ENCODE measurements around the gene MYO7B.

Gene MYO7B

DNA sequence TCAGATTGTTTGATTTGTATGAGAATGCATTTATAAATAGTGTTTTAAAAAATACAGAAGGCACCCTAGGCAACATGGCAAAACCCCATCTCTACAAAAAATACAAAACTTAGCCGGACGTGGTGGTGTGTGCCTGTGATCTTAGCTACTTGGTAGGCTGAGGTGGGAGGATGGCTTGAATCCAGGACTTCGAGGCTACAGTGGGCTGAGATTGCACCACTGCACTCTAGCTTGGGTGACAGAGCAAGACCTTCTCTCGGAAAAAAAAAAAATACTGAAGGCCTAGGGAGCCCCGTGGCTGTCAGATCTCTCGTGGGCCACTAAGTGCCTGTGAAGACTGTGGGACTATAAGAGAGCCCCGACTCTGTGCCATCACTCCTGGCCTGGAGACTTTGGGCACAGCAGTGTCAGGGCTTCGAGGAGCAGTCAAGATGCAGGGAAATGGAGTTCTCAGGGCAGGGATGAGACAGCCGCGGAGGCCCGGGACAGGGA lies 40.5 kb downstream of the MYO7B start:
- FAIRE-seq = no peak

DNA sequence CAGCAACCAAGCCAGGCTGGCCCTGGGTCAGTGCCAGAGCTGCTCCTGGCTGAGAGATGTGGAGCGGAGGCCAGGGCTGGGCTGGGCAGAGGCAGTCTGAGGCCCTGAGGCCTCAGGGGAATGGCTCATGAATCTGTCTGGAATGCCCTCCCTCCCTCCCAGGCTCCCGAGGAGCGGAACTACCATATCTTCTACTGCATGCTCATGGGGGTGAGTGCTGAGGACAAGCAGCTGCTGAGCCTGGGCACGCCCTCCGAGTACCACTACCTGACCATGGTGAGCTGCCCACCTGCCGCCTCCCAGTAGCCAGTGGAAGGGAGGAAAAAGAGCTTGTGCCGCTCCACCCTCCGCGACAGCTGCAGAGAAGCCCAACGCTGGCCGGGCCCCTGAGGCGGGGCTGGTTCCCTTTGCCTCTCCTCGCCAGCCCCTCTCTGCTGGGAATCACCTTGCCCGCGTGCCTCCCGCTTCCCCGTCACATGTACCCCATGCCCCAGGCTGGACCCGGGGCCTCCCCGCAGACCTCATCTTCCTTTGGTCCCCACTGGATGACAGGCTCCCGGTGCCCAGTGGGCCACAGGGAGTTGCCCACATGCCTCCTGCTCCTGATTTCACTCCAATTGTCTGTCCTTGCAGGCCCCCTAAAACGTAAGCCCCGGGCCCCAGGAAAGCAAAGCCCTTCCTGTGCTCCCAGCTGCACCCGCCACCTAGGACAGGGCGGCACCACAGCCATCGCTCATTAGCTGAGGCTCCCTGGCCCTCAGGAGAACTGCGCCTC lies 41.1 kb downstream of the MYO7B start:
- no peak for FAIRE-seq

DNA sequence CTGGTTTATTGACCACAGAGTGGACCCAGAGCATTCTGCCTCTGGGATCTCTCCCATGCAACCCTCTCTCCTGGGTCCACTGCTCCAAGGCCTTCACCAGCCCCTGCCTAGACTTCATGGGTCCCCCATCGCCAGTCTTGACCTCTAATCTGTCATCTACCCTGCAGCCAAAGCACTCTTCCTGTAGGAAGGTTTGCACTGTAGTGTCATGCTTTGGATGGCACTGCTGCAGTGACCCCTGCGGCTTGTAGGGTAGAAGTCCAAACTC lies 41.7 kb downstream of the MYO7B start:
- FAIRE-seq = no peak

GRCh38 chr2:127577503-127577902 lies 42.0 kb downstream of the MYO7B start:
- FAIRE-seq = no peak

DNA sequence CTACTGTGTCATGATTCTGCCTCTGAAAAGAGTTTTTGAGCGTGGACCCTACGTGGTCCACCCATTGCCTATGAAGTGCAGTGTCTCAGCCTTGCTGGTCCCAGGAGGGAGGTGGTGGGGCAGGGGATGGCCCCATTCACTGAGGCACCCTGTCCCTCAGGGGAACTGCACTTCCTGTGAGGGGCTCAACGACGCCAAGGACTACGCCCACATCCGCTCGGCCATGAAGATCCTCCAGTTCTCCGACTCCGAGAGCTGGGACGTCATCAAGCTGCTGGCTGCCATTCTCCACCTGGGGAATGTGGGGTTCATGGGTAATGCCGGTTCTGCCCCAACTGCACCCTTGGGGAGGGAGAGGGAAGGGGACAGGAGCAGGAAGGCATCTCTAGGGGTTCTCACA lies 42.5 kb downstream of the MYO7B start:
- no peak for FAIRE-seq

DNA sequence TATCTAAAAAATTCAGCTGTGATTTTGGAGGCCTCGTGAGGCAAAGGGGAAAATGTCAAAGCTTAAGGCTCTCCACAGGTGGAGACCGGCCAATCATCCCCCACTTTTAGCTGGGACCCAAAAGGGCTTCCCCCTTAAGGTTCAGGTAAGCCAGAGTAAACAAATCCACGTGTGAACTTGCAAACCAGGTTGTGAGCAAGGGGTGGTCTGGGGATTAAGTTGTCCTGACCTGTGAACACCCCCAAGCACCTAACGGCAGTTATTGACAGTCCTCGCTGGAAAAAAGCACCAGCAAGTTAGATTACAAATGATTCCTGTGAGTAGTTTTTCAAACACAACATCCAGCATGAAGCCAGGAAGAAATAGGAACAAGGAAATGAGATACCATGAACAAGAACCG lies 42.9 kb downstream of the MYO7B start:
- FAIRE-seq = no peak

- FAIRE-seq = no peak
These were observed 43.7 kb downstream of the MYO7B start for GRCh38 chr2:127579231-127579630.

DNA sequence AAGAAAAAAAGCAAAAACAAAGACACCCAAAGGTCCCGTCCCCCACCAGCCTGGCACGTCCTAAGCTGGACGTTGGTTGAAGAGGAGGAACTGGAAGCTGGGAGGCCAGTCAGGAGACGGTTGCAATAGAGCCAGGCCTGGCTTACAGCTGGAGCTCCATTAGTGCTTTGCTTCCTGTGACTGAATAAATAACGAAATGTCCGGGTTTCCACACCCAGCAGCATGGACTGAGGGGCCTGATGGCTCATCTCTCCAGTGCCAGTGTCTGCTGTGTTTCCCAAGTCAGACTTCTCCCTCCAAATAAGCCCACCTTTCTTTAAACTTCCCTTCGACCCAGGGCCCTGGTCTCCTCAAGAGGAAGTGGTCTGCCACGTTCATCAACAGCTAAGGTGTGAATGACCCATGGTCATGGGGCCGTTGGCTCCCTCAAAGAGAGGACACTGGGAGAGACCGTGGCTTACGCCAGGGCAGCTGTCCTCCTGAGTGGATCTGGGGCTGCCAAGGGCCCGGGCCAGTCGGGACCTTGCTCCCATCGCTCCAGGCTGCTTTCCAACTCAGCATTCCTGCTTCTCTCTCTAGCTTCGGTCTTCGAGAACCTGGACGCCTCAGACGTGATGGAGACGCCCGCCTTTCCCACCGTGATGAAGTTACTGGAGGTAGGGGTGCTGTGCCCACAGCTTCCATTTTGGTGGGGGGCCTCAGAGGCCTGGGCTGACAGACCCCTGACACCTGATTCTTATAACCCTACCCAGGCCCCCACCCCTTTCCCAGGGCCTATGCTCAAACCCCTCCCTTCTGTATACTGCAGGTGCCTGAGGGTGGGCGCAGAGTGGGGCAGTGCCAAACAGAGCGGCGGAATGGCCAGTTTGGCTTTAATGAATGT lies 44.9 kb downstream of the MYO7B start:
- no peak for FAIRE-seq

- no peak for FAIRE-seq
These were observed 45.5 kb downstream of the MYO7B start for GRCh38 chr2:127581050-127581345.

- FAIRE-seq = no peak
These were observed 46.3 kb downstream of the MYO7B start for GRCh38 chr2:127581516-127582490.

DNA sequence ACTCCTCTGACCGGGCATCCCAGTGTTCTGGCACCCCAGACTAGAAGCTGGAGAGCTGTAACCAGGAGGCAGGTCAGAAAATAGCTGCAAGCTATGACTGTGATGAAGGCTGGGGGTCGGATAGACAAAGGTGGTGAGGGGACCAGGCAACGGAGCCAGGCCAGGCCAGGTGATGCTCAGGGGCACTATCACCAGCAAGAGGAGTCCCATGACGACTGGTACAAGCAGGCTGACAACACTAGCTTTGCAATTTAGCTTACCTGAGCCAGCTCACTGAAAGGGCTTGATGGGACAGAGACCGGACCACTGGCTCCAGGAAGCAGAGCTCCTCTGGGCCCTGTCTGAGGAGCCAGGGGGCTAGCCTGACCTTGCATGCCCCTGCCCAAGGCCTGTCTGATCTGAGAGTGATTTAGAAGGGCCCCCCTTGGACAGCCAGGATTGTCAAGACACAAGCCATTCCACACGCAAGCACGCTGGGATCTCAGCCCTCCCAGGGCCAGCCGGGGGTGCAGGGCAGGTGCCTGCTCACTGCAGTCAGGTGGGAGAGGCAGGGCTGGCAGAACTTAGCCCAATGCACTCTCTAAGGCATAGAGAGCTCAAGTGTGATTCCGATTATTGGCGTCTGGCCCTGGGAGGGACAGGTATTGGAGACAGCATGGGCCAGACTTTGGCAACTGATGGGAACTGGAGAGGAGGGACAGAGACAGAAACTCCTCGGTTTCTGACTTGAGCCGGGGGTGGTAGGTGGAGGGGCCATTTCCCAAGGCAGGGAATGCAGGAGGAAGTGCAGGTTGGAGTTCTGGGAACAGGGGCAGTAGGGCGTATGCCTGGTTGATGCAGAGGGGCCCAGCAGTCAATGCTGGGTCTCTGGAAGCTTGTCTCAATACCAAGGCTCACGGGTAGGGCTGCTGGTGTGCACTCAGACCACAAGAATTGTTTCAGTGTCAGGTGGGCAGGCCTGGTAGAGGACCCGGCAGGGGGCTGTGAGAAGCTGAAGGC lies 47.7 kb downstream of the MYO7B start:
- no peak for FAIRE-seq

GRCh38 chr2:127584047-127584446 lies 48.6 kb downstream of the MYO7B start:
- FAIRE-seq = no peak

GRCh38 chr2:127584516-127585033 lies 49.1 kb downstream of the MYO7B start:
- no peak for FAIRE-seq

GRCh38 chr2:127585270-127585807 lies 49.9 kb downstream of the MYO7B start:
- no peak for FAIRE-seq

- no peak for FAIRE-seq
These were observed 50.7 kb downstream of the MYO7B start for GRCh38 chr2:127586136-127586535.

GRCh38 chr2:127586746-127587295 lies 51.3 kb downstream of the MYO7B start:
- no peak for FAIRE-seq

- no peak for FAIRE-seq
These were observed 52.8 kb downstream of the MYO7B start for GRCh38 chr2:127588241-127588640.

DNA sequence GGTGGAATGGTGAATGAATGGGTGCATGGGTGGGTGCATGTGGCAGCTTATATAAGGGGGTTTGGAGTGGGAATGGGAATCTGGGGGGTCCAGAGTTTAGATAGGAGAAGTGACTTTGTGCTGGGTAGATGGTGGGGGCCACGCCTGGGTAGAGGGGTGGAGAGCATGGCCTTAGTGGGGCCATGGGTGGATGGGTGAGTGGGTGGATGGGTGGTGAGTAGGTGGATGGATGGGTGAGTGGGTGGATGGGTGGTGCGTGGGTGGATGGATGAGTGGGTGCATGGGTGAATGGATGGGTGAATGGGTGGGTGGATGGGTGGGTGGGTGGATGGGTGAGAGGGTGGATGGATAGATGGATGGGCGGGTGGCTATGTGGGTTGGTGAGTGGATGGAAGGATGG lies 53.9 kb downstream of the MYO7B start:
- FAIRE-seq = no peak

GRCh38 chr2:127589841-127590240 lies 54.4 kb downstream of the MYO7B start:
- FAIRE-seq = no peak

DNA sequence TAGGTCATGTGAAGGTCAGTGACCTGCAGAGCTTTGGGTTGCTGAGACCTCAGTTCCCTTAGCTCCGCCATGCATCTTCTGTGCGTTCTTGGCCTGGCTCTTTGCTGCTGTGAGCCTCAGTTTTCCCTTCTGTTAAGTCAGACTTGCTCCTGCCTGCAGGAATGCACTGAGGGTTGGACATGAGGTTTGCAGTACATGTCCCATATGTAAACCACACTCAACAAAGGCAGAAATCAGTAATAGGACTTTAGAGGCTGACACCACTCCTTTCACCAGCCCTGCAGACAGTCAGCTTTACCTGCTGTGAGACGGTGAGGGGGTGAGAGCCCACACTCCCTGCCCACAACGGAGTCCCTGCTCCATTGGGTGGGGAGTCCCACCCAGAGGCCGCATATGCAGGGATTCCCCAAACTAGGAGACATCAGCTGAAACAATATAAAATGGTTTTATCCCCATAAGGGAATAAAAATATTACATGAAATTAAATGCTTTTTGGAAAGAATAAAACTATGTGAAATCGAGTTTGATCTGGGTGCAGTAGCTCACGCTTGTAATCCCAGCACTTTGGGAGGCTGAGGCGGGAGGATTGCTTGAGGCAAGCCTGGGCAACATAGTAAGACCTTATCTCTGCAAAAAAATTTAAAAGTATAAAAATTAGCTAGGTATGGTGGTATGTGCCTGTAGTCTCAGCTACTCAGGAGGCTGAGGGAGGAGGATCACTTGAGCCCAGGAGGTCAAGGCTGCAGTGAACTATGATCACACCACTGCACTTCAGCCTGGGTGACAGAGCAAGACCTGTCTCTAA lies 55.1 kb downstream of the MYO7B start:
- no peak for FAIRE-seq
